Vagina (tissue), 2 donors: ENCODE data around the gene CFB. TPM values are rescaled to one million over a fixed set of nuclear protein-coding genes. Genes with fewer than 3 reads are reported as not detected.
A peak's percentile ranks its signal among the peaks of the same experiment; 100 is the strongest.

Experiments used
- DNase-seq, 2 donors: peaks; one replicate each; pipeline ENCODE4 v3.0.0-alpha.2; 2017; ENCODE audit errors: extremely low spot score in 2 of 2
- H3K27ac ChIP-seq: fragments of 200-600 bp; sonication (generic); one replicate; pipeline ENCODE4 v1.5.1; 2019
- H3K27me3 ChIP-seq: fragments of 200-600 bp; sonication (generic); one replicate; pipeline ENCODE4 v1.5.1; 2019
- H3K36me3 ChIP-seq, 2 donors: fragments of 200-600 bp; sonication (generic); one replicate each; pipeline ENCODE4 v1.5.1; 2017 to 2019
- H3K4me1 ChIP-seq: fragments of 200-600 bp; sonication (generic); one replicate; pipeline ENCODE4 v1.5.1; 2019
- H3K4me3 ChIP-seq, 2 donors: fragments of 200-600 bp; sonication (generic); 1 replicate in 1 of 2; 2 replicates in 1 of 2; pipeline ENCODE4 v1.5.1; 2016 to 2019
- H3K9me3 ChIP-seq: fragments of 200-600 bp; sonication (generic); one replicate; pipeline ENCODE4 v1.5.1; 2019
- CTCF ChIP-seq, 3 experiments: fragments of 450-650 bp in 2 of 3; fragments of 200-600 bp in 1 of 3; sonication (generic) in 1 of 3; IDR thresholded peaks; one replicate each; pipeline ENCODE4 v1.5.1; 2017 to 2019; ENCODE audit warnings: antibody characterized with exemption in 3 of 3, mild to moderate bottlenecking in 2 of 3, moderate library complexity in 2 of 3
- POLR2A ChIP-seq, 2 donors: fragments of 450-650 bp; IDR thresholded peaks; one replicate each; pipeline ENCODE4 v1.6.1; 2017; ENCODE audit warnings: antibody characterized with exemption in 2 of 2, mild to moderate bottlenecking in 2 of 2, moderate library complexity in 2 of 2
- POLR2AphosphoS5 ChIP-seq, 2 donors: sonication (generic); formaldehyde crosslinking; IDR thresholded peaks; one replicate each; pipeline ENCODE4 v1.9.0; 2017; ENCODE audit warnings: antibody characterized with exemption in 2 of 2, mild to moderate bottlenecking in 2 of 2, low read depth in 1 of 2; ENCODE audit not compliant: insufficient read depth in 1 of 2
- intact Hi-C: fragments of 100-400 bp; cut with DNase I; formaldehyde crosslinking; loops from one replicate; pipeline ENCODE4 v1.15.1; 2023
- total RNA-seq: library from RNA; depleted of rRNA; stranded (reverse); fragments of >200 nt; gene quantifications from one replicate; pipeline ENCODE4 v1.2.3, GENCODE V29; 2016

CFB gene
- total RNA-seq, 1 donor from 2014 or later: 9.6 TPM

- DNase-seq: no peak
- Histone ChIP-seq H3K4me1 (peaks cover 1% of the 10 kb centered on the region), H3K4me3 (no peak overlapping the region), H3K9me3 (no peaks in the 10 kb centered on the region), H3K27me3 (no peaks in the 10 kb centered on the region), H3K27ac (peak overlapping the region; percentile 6), H3K36me3 (peaks cover 0 to 54% of the 10 kb centered on the region in 2 donors)
- intact Hi-C loops: loop anchor here (10.0 kb wide), 1 partner anchor 277 kb away; no protein-coding TSS in a partner anchor
- TF ChIP-seq POLR2A (IDR thresholded peaks at IDR 0.05) (no peak), CTCF (IDR thresholded peaks at IDR 0.05) (peak; percentile 31 to 55 (median 40))
Measured at GRCh38 chr6:31952140-31952805, 6.4 kb downstream of the CFB start.

GRCh38 chr6:31952890-31953289, 7.0 kb downstream of the CFB start:
- no peak for DNase-seq
- peaks cover 0 to 54% of the 10 kb centered on the region in 2 donors for H3K36me3 ChIP-seq
- intact Hi-C loops: loop anchor here (10.0 kb wide), 1 partner anchor 278 kb away; no protein-coding TSS in a partner anchor
- peak overlapping the region; percentile 6 for H3K27ac ChIP-seq
- no peak for TF ChIP-seq POLR2A (IDR thresholded peaks at IDR 0.05)
- TF ChIP-seq POLR2AphosphoS5 (IDR thresholded peaks at IDR 0.05; ENCODE audit: insufficient read depth in 1 of 2, low read depth in 1 of 2): no peak
- no peak for TF ChIP-seq CTCF (IDR thresholded peaks at IDR 0.05)
- H3K4me1 ChIP-seq: peaks cover 7% of the 10 kb centered on the region
- no peaks in the 10 kb centered on the region for H3K27me3 ChIP-seq
- H3K4me3 ChIP-seq: no peak overlapping the region
- no peaks in the 10 kb centered on the region for H3K9me3 ChIP-seq

- intact Hi-C loops: loop anchor here (10.0 kb wide), 1 partner anchor 280 kb away; no protein-coding TSS in a partner anchor
- Histone ChIP-seq H3K36me3 (peaks cover 0 to 54% of the 10 kb centered on the region in 2 donors), H3K4me1 (peaks cover 18% of the 10 kb centered on the region), H3K4me3 (no peak overlapping the region), H3K27me3 (no peaks in the 10 kb centered on the region), H3K27ac (no peak overlapping the region), H3K9me3 (no peaks in the 10 kb centered on the region)
- TF ChIP-seq POLR2AphosphoS5 (IDR thresholded peaks at IDR 0.05; ENCODE audit: insufficient read depth in 1 of 2, low read depth in 1 of 2) (no peak), CTCF (IDR thresholded peaks at IDR 0.05) (no peak), POLR2A (IDR thresholded peaks at IDR 0.05) (no peak)
- DNase-seq: no peak
Measured at GRCh38 chr6:31954511-31954910, 8.6 kb downstream of the CFB start.

- intact Hi-C loops: loop anchor here (10.0 kb wide), 1 partner anchor 282 kb away; no protein-coding TSS in a partner anchor
- peaks cover 0 to 60% of the 10 kb centered on the region in 2 donors for H3K36me3 ChIP-seq
- H3K4me1 ChIP-seq: peaks cover 25% of the 10 kb centered on the region
- H3K4me3 ChIP-seq: no peak overlapping the region
- no peak overlapping the region for H3K27ac ChIP-seq
- DNase-seq: no peak
- TF ChIP-seq POLR2A (IDR thresholded peaks at IDR 0.05) (no peak), CTCF (IDR thresholded peaks at IDR 0.05) (no peak), POLR2AphosphoS5 (IDR thresholded peaks at IDR 0.05; ENCODE audit: insufficient read depth in 1 of 2, low read depth in 1 of 2) (no peak)
- H3K27me3 ChIP-seq: no peaks in the 10 kb centered on the region
- no peaks in the 10 kb centered on the region for H3K9me3 ChIP-seq
Measured at GRCh38 chr6:31956796-31957195, 10.9 kb downstream of the CFB start.

GRCh38 chr6:31958412-31958740, 12.5 kb downstream of the CFB start:
- no peaks in the 10 kb centered on the region for H3K27me3 ChIP-seq
- TF ChIP-seq POLR2AphosphoS5 (IDR thresholded peaks at IDR 0.05; ENCODE audit: insufficient read depth in 1 of 2, low read depth in 1 of 2) (no peak), CTCF (IDR thresholded peaks at IDR 0.05) (no peak), POLR2A (IDR thresholded peaks at IDR 0.05) (no peak)
- H3K27ac ChIP-seq: peak overlapping the region; percentile 77
- H3K4me1 ChIP-seq: peaks cover 25% of the 10 kb centered on the region
- intact Hi-C loops: loop anchor here (10.0 kb wide), 1 partner anchor 284 kb away; no protein-coding TSS in a partner anchor
- H3K36me3 ChIP-seq: peaks cover 0 to 61% of the 10 kb centered on the region in 2 donors
- peak overlapping the region; percentile 63 to 79 for H3K4me3 ChIP-seq
- DNase-seq: no peak
- H3K9me3 ChIP-seq: no peaks in the 10 kb centered on the region
